Vagina (tissue), 2 donors: ENCODE results near the gene SLC39A6.

Source experiments
- CTCF ChIP-seq, 3 experiments: fragments of 450-650 bp in 2 of 3; fragments of 200-600 bp in 1 of 3; sonication (generic) in 1 of 3; IDR thresholded peaks; one replicate each; pipeline ENCODE4 v1.5.1; 2017 to 2019; ENCODE audit warnings: antibody characterized with exemption in 3 of 3, mild to moderate bottlenecking in 2 of 3, moderate library complexity in 2 of 3
- POLR2A ChIP-seq, 2 donors: fragments of 450-650 bp; IDR thresholded peaks; one replicate each; pipeline ENCODE4 v1.6.1; 2017; ENCODE audit warnings: antibody characterized with exemption in 2 of 2, mild to moderate bottlenecking in 2 of 2, moderate library complexity in 2 of 2
- POLR2AphosphoS5 ChIP-seq, 2 donors: sonication (generic); formaldehyde crosslinking; IDR thresholded peaks; one replicate each; pipeline ENCODE4 v1.9.0; 2017; ENCODE audit warnings: antibody characterized with exemption in 2 of 2, mild to moderate bottlenecking in 2 of 2, low read depth in 1 of 2; ENCODE audit not compliant: insufficient read depth in 1 of 2

DNA sequence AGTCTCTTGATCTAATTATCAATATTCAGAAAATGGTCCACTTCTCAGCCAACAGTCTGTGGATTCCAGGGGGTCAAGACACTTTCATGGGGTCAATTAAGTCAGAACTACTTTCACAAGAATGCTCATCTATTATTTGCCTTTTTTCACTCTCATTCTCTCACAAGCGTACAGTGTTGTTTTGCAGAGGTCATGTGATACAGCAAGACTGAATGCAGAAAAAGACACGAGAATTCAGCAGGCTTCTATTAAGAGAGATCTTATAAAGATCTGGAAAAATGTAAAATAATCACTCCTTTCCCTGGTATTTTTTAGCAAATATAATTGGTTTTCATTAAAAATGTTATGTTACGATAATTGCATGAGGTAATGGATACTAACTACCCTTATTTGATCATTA lies 70.5 kb downstream of the SLC39A6 start:
- TF ChIP-seq POLR2A (IDR thresholded peaks at IDR 0.05) (no peak), CTCF (IDR thresholded peaks at IDR 0.05) (no peak), POLR2AphosphoS5 (IDR thresholded peaks at IDR 0.05; ENCODE audit: insufficient read depth in 1 of 2, low read depth in 1 of 2) (no peak)
